Lower leg skin (tissue), 4 donors: ENCODE measurements around the gene RASSF10. TPM values are rescaled to one million over a fixed set of nuclear protein-coding genes. Genes with fewer than 3 reads are reported as not detected.

ENCODE experiments used
- DNase-seq, 2 donors: peaks; one replicate each; pipeline ENCODE4 v3.0.0-alpha.2; 2019; ENCODE audit warnings: low spot score in 2 of 2
- H3K4me3 ChIP-seq: fragments of 200-600 bp; sonication (generic); 2 replicates; pipeline ENCODE4 v1.5.1; 2017; ENCODE audit warnings: mild to moderate bottlenecking, low read depth; ENCODE audit not compliant: poor library complexity, severe bottlenecking
- POLR2A ChIP-seq, 2 donors: fragments of 450-650 bp; IDR thresholded peaks; one replicate each; pipeline ENCODE4 v1.6.1; 2016 to 2017; ENCODE audit warnings: antibody characterized with exemption in 2 of 2, mild to moderate bottlenecking in 1 of 2, moderate library complexity in 1 of 2
- WGBS, 2 donors: methylation state at CpG; one replicate each; pipeline ENCODE4 v1.1.5; 2018; 5-methylcytosine and 5-hydroxymethylcytosine counted together
- intact Hi-C: fragments of 100-400 bp; cut with DNase I; formaldehyde crosslinking; loops from one replicate; pipeline ENCODE4 v1.15.0; 2023; ENCODE audit warnings: low total_unique reads
- total RNA-seq, 4 donors: library from RNA; depleted of rRNA; stranded (reverse); fragments of >200 nt; gene quantifications; one replicate each; pipeline ENCODE4 v1.1.0, GENCODE V29; 2016
- TF ChIP-seq, protein P1 (sequence below), 3 donors: fragments of 450-650 bp; IDR thresholded peaks; one replicate each; pipeline ENCODE4 v1.5.1; 2016; ENCODE audit warnings: antibody characterized with exemption in 3 of 3, mild to moderate bottlenecking in 3 of 3, moderate library complexity in 2 of 3

RASSF10 gene
- total RNA-seq, 4 donors from 2014 or later = 12.1 to 29.9 (median 20.3) TPM

DNA sequence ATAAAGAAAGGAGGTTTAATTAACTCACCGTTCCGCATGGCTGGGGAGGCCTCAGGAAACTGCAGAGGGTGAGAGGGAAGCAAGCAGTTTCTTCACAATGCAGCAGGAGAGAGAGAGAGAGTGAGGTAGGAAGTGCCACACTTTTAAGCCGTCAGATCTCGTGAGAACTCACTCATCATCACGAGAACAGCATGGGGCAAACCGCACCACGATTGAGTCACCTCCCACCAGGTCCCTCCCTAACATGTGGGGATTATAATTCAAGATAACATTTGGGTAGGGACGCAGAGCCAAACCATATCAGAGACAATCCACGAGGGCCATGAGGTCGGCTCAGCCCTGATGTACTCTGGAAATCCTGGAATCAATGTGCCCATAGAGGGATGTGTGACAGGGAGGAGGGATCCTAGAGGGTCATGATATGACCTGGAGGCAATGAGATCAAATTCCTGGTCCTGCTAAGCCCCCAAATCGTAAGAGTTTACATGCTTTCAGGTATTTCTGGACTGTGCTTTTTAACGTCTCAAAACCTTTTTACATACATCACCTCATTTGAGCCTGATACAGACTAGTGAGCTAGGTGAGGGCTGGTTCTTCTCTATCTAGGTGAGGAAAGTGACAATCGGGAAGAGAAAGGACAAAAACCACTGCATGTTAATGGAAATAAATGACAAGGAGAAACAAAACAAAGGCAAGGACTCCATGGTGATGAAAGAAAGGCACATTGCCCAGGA is 19.5 kb upstream of the RASSF10 start:
- TF ChIP-seq, protein P1, sequence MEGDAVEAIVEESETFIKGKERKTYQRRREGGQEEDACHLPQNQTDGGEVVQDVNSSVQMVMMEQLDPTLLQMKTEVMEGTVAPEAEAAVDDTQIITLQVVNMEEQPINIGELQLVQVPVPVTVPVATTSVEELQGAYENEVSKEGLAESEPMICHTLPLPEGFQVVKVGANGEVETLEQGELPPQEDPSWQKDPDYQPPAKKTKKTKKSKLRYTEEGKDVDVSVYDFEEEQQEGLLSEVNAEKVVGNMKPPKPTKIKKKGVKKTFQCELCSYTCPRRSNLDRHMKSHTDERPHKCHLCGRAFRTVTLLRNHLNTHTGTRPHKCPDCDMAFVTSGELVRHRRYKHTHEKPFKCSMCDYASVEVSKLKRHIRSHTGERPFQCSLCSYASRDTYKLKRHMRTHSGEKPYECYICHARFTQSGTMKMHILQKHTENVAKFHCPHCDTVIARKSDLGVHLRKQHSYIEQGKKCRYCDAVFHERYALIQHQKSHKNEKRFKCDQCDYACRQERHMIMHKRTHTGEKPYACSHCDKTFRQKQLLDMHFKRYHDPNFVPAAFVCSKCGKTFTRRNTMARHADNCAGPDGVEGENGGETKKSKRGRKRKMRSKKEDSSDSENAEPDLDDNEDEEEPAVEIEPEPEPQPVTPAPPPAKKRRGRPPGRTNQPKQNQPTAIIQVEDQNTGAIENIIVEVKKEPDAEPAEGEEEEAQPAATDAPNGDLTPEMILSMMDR (IDR thresholded peaks at IDR 0.05) = no peak
- TF ChIP-seq POLR2A (IDR thresholded peaks at IDR 0.05) = no peak
- DNase-seq = no peak
- H3K4me3 ChIP-seq = no peak overlapping the region
- 62 to 63% methylated on average over 13 of the region's 13 CpGs for WGBS, 2 donors
- intact Hi-C loops = no loop called here

DNA sequence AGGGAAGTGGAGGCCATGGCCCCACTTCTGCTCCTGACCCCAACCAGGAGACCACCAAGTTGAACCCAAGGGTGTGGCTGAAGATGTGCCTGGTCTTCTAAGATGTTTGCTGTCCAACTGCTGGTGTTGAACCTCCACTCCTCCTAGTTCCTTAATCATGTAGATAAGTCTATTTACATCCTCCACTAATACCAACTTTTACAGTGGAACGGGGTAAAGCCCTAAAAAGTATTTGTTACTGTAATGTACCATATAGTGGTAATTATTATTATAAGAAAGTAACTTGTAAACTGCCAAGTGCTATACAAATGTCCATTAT is 19.0 kb upstream of the RASSF10 start:
- no peak for DNase-seq
- 90 to 97% methylated on average over 1 of the region's 1 CpG for WGBS, 2 donors
- H3K4me3 ChIP-seq = no peak overlapping the region
- no peak for TF ChIP-seq POLR2A (IDR thresholded peaks at IDR 0.05)
- TF ChIP-seq, protein P1 (IDR thresholded peaks at IDR 0.05) = no peak
- intact Hi-C loops = no loop called here

DNA sequence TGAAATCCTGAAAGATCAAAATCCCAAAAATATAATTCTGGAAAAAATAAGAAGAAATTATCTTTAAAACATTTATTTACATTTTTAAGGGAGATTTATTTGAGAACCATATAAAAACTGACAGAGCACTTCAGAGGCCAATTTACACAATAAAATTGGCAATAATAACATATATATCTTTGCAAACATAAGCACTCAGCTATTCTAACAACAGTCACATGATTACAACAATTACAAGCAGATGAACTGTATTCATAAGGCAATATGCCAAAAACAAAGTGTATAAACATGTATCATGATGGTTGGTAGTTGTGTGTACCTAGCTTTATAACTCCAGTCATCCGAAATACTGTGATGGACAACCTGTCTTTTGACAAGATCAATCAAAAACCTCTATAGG is 17.7 kb upstream of the RASSF10 start:
- TF ChIP-seq, protein P1 (IDR thresholded peaks at IDR 0.05) = no peak
- TF ChIP-seq POLR2A (IDR thresholded peaks at IDR 0.05) = no peak
- no peak overlapping the region for H3K4me3 ChIP-seq
- intact Hi-C loops = no loop called here
- WGBS, 2 donors = 64 to 79% methylated on average over 1 of the region's 1 CpG
- DNase-seq = no peak

DNA sequence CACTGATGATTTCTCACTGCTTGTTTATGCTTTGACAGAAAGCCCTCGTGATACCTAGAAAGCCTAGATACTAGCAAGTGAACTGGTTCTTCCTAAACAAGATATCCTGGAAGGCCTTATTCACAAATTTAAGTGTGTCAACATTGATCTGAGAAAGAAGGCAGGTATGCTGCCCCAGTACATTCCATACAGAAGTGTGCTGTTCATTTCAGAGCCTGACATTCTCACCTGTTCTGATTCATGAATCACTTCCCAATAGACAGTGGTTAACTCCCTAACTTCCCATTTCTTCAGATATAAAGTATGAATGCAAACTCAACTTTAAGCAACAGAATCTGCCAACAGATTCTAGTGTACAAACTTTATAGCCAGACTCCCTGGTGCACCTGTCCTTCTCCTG is 15.5 kb upstream of the RASSF10 start:
- intact Hi-C loops = no loop called here
- TF ChIP-seq POLR2A (IDR thresholded peaks at IDR 0.05) = no peak
- TF ChIP-seq, protein P1 (IDR thresholded peaks at IDR 0.05) = no peak
- no peak for DNase-seq
- WGBS, 2 donors = 74% methylated on average over 1 of the region's 1 CpG
- no peak overlapping the region for H3K4me3 ChIP-seq

DNA sequence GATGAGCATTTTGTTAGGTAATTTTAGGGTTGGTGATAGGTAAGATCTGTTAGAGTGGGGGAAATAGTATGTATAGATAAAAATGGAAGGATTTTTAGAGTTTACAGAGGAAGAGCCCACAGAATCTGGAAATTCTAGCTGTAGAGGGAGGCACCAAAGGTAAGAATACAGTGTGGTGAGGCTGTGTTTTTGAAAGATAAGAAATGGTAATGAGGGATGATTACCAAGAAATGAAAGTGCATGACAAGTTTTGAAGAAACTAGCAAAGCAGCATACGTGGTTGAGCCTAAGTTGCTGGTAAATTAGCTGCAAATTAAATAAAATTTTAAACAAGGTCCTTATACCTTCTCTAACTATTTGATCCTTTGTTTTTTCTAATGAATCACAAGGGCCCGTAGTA is 14.6 kb upstream of the RASSF10 start:
- TF ChIP-seq, protein P1 (IDR thresholded peaks at IDR 0.05) = no peak
- TF ChIP-seq POLR2A (IDR thresholded peaks at IDR 0.05) = no peak
- H3K4me3 ChIP-seq = no peak overlapping the region
- WGBS, 2 donors = 60 to 73% methylated on average over 2 of the region's 2 CpGs
- DNase-seq = no peak
- intact Hi-C loops = no loop called here

DNA sequence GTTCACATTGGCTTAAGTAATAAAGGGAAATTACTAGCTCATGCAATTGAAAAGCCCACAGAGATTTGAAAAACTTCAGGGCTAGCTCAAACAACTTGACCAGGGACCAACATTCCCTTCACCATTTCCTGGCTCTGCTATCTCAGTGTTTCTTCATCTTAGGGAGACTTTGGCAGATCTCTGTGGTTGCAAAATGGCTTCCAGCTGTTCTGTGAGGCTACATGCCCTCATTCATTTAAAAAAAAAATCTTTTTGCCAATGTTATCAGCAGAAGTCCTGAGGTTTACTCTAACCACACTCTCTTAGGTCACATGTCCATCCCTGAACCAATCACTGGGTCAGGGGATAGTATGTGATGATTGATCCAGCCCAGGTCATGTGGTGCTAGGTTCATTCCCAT is 13.9 kb upstream of the RASSF10 start:
- DNase-seq = no peak
- intact Hi-C loops = no loop called here
- no peak for TF ChIP-seq POLR2A (IDR thresholded peaks at IDR 0.05)
- H3K4me3 ChIP-seq = no peak overlapping the region
